Bronchial epithelial cell (primary cell): Measurements from ENCODE around the gene POP7. TPM values are rescaled to one million over a fixed set of nuclear protein-coding genes. Genes with fewer than 3 reads are reported as not detected.

Experiments
- total RNA-seq: library from RNA; depleted of rRNA; stranded (reverse); fragments of >200 nt; gene quantifications from 2 replicates; pipeline ENCODE4 v1.2.1, GENCODE V29; 2014

The POP7 gene
- total RNA-seq, 1 donor from 2014 or later = 40.8 TPM

Other genes starting within 250 kb of the POP7 start
- gene SPACDR, start 241.9 kb upstream of the POP7 start, total RNA-seq = 0.38 and 0.53 TPM in 2 replicates
- gene TSC22D4, start 226.9 kb upstream of the POP7 start, total RNA-seq = 7.6 and 12.7 TPM in 2 replicates
- gene NYAP1, start 222.2 kb upstream of the POP7 start, total RNA-seq = under 0.01 and 0.64 TPM in 2 replicates
- gene AGFG2, start 166.9 kb upstream of the POP7 start, total RNA-seq = 1.3 and 2.3 TPM in 2 replicates
- not detected in 2 replicates for gene SAP25, start 132.2 kb upstream of the POP7 start, total RNA-seq
- 3.9 and 8.2 TPM in 2 replicates for gene LRCH4, start 120.0 kb upstream of the POP7 start, total RNA-seq
- gene FBXO24, start 119.8 kb upstream of the POP7 start, total RNA-seq = 0.38 and 0.53 TPM in 2 replicates
- gene PCOLCE, start 103.8 kb upstream of the POP7 start, total RNA-seq = 0.38 and 0.53 TPM in 2 replicates
- 1.8 and 1.9 TPM in 2 replicates for gene MOSPD3, start 93.6 kb upstream of the POP7 start, total RNA-seq
- gene TFR2, start 64.6 kb upstream of the POP7 start, total RNA-seq = 0.13 TPM in 1 of 2 replicates, not detected in the other
- not detected in 2 replicates for gene ACTL6B, start 49.7 kb upstream of the POP7 start, total RNA-seq
- gene GNB2, start 32.4 kb upstream of the POP7 start, total RNA-seq = 66.1 and 88.7 TPM in 2 replicates
- gene GIGYF1, start 11.9 kb upstream of the POP7 start, total RNA-seq = 9.9 and 14.2 TPM in 2 replicates
- gene EPO, start 14.3 kb downstream of the POP7 start, total RNA-seq = not detected in 2 replicates
- not detected in 2 replicates for gene ZAN, start 27.5 kb downstream of the POP7 start, total RNA-seq
- 104 and 153 TPM in 2 replicates for gene EPHB4, start 121.4 kb downstream of the POP7 start, total RNA-seq
- 6.5 and 7.6 TPM in 2 replicates for gene SLC12A9, start 146.6 kb downstream of the POP7 start, total RNA-seq
- gene TRIP6, start 161.3 kb downstream of the POP7 start, total RNA-seq = 33.0 and 70.3 TPM in 2 replicates
- 26.9 and 29.3 TPM in 2 replicates for gene SRRT, start 169.0 kb downstream of the POP7 start, total RNA-seq
- gene UFSP1, start 183.6 kb downstream of the POP7 start, total RNA-seq = 4.2 and 4.7 TPM in 2 replicates
- gene ACHE, start 189.8 kb downstream of the POP7 start, total RNA-seq = 0.13 TPM in 1 of 2 replicates, not detected in the other
- under 0.01 TPM in 1 of 2 replicates, not detected in the other for gene MUC3A, start 243.4 kb downstream of the POP7 start, total RNA-seq